KMS-11 (cell line): Measurements from ENCODE around the gene FAT1.

Experiments used
- H2AFZ ChIP-seq: fragments of 200-600 bp; sonication (generic); 2 replicates; pipeline ENCODE4 v1.6.1; 2016; ENCODE audit warnings: antibody characterized with exemption, mixed run types, low read depth
- H3K27ac ChIP-seq: fragments of 200-600 bp; sonication (generic); 2 replicates; pipeline ENCODE4 v1.6.1; 2016; ENCODE audit warnings: mild to moderate bottlenecking, mixed run types
- H3K27me3 ChIP-seq: fragments of 200-600 bp; sonication (generic); 2 replicates; pipeline ENCODE4 v1.6.1; 2017; ENCODE audit warnings: mild to moderate bottlenecking, low read depth, mixed run types, moderate library complexity; ENCODE audit not compliant: insufficient read depth
- H3K36me3 ChIP-seq: fragments of 200-600 bp; sonication (generic); 2 replicates; pipeline ENCODE4 v1.6.1; 2017; ENCODE audit warnings: mild to moderate bottlenecking, mixed run types; ENCODE audit not compliant: insufficient read depth
- H3K4me1 ChIP-seq: fragments of 200-600 bp; sonication (generic); 2 replicates; pipeline ENCODE4 v1.6.1; 2016; ENCODE audit warnings: mild to moderate bottlenecking, low read depth, mixed run types; ENCODE audit not compliant: poor library complexity, severe bottlenecking
- H3K4me2 ChIP-seq: fragments of 200-600 bp; sonication (generic); 2 replicates; pipeline ENCODE4 v1.7.0; 2016; ENCODE audit warnings: mild to moderate bottlenecking, mixed run types
- H3K4me3 ChIP-seq: fragments of 200-600 bp; sonication (generic); IDR thresholded peaks from 2 replicates; pipeline ENCODE4 v1.6.1; 2017; ENCODE audit warnings: low read depth, low read length, mixed read lengths; ENCODE audit not compliant: insufficient read depth
- H3K79me2 ChIP-seq: fragments of 200-600 bp; sonication (generic); 2 replicates; pipeline ENCODE4 v1.6.1; 2016; ENCODE audit warnings: low read depth, mixed run types; ENCODE audit not compliant: insufficient read depth
- H3K9ac ChIP-seq: fragments of 200-600 bp; sonication (generic); 2 replicates; pipeline ENCODE4 v1.6.1; 2016; ENCODE audit warnings: mild to moderate bottlenecking, mixed run types
- H4K20me1 ChIP-seq: fragments of 200-600 bp; sonication (generic); 2 replicates; pipeline ENCODE4 v1.6.1; 2016; ENCODE audit warnings: mild to moderate bottlenecking, mixed run types; ENCODE audit not compliant: insufficient read depth
- TF ChIP-seq, protein P1 (sequence below): fragments of 200-600 bp; sonication (generic); conservative IDR thresholded peaks from 2 replicates; pipeline ENCODE4 v1.6.1; 2017; ENCODE audit warnings: low read depth, mild to moderate bottlenecking, antibody characterized with exemption, low read length, moderate library complexity, mixed read lengths

The FAT1 gene

DNA sequence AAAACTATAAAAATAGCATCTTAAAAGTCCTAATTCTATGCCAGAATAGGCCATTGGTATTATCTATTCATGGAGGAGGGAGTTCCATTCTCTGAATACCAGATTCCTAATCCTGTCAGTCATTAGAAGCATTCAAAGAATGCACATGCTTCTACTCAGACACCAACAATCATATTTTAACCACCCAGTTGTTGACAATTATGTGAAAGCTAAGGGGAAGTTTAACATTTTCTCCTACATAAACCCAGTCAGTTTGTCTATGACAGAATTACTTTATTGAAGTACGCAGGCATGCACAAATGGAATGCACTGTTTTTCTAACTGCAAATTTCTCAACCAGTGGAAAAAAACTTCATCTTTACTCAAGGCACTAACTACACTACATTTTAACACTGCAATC lies 98.7 kb downstream of the FAT1 start:
- TF ChIP-seq, protein P1, sequence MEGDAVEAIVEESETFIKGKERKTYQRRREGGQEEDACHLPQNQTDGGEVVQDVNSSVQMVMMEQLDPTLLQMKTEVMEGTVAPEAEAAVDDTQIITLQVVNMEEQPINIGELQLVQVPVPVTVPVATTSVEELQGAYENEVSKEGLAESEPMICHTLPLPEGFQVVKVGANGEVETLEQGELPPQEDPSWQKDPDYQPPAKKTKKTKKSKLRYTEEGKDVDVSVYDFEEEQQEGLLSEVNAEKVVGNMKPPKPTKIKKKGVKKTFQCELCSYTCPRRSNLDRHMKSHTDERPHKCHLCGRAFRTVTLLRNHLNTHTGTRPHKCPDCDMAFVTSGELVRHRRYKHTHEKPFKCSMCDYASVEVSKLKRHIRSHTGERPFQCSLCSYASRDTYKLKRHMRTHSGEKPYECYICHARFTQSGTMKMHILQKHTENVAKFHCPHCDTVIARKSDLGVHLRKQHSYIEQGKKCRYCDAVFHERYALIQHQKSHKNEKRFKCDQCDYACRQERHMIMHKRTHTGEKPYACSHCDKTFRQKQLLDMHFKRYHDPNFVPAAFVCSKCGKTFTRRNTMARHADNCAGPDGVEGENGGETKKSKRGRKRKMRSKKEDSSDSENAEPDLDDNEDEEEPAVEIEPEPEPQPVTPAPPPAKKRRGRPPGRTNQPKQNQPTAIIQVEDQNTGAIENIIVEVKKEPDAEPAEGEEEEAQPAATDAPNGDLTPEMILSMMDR, result no peak
- Histone ChIP-seq H3K4me1 (no peaks in the 10 kb centered on the region), H3K9ac (no peak overlapping the region), H3K27me3 (no peaks in the 10 kb centered on the region), H3K4me3 (no peak overlapping the region), H3K27ac (no peak overlapping the region), H2AFZ (no peak overlapping the region), H3K79me2 (no peaks in the 10 kb centered on the region), H4K20me1 (no peaks in the 10 kb centered on the region), H3K4me2 (no peak overlapping the region), H3K36me3 (no peaks in the 10 kb centered on the region)

DNA sequence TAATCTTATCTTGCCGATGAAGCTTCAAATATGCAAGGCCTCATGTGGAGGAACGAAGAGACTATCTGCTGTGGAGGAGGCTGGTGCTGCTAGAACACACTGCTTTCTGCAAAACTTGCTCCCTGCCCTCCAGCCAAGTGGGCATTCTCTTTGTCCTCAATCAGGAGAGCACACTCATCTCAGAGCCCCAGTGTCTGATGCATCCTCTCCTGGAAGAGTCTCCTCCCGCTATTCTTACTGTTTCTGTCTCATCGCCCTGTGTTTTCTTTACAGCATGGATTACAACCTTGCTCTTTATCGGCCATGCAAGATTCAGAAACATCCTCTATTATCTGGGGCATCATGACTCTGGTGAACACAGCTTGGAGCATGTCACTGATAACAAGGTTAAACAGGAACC lies 100.1 kb downstream of the FAT1 start:
- Histone ChIP-seq H3K27ac (no peak overlapping the region), H4K20me1 (no peaks in the 10 kb centered on the region), H3K9ac (no peak overlapping the region), H3K4me2 (no peak overlapping the region), H3K79me2 (no peaks in the 10 kb centered on the region), H3K4me3 (no peak overlapping the region), H3K4me1 (no peaks in the 10 kb centered on the region), H3K36me3 (no peaks in the 10 kb centered on the region), H2AFZ (no peak overlapping the region), H3K27me3 (no peaks in the 10 kb centered on the region)
- TF ChIP-seq, protein P1, result no peak

DNA sequence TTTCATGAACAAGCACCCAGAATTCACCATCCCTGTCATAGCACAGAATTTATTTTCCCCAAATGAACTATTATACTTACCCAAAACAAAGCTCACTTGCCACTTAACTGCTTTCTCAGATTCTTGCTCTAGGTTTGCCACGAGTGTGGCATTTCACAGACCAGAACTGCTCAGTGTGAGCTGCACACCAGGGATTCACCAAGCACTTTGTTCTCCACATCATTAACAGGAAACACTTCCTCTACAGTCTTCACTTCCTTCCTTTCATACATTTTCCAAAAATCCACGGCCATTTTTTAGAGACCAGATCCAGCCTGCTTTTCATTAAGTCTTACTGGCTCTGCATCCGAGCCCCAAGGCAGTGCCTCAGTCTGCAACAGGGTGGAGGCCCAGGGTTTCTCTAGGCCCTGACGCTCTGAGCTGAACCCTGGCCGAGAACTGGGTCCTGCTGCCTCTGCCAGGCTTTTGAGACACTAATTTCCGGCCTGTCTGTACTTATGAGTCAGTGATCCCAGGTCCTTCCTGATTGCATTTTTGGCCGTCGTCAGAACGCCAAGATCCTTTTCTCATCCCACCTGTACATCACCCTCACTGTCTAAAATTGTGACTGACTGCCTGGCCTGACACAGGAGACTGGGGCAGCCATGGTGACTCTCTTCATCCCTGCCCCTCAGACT lies 100.7 kb downstream of the FAT1 start:
- no peak overlapping the region for H3K27ac ChIP-seq
- H3K79me2 ChIP-seq, result no peaks in the 10 kb centered on the region
- no peak overlapping the region for H3K4me3 ChIP-seq
- no peaks in the 10 kb centered on the region for H3K4me1 ChIP-seq
- H4K20me1 ChIP-seq, result no peaks in the 10 kb centered on the region
- no peak overlapping the region for H2AFZ ChIP-seq
- no peaks in the 10 kb centered on the region for H3K36me3 ChIP-seq
- no peak overlapping the region for H3K4me2 ChIP-seq
- TF ChIP-seq, protein P1, result no peak
- H3K9ac ChIP-seq, result no peak overlapping the region
- H3K27me3 ChIP-seq, result no peaks in the 10 kb centered on the region

DNA sequence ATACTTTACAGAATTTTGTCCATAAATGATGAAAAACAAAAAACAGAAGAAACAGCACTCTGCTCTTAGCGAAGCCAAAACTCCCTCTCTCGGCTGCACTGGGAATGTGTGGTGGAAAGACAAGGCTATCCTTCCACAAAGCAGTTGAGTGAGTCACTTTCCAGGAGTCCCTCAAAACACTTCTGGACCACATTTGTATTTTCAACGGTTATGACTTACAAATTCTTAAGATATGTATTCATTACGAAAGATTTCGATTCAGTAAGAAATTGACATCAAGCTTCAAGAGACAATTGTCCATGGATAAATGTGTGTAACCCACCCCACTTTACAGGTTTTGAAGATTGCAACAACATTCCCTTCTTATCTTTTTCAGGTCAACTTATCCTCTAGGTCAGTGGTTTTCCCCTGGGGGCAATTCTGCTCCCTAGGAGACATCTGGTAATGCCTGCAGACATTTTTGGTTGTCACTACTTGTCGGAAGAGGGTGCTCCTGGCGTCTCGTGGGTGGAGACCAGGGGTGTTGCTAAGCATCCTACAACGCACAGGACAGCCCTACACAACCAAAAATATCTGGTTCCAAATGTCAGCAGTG lies 101.6 kb downstream of the FAT1 start:
- Histone ChIP-seq H3K4me1 (no peaks in the 10 kb centered on the region), H2AFZ (no peak overlapping the region), H3K27ac (no peak overlapping the region), H3K27me3 (no peaks in the 10 kb centered on the region), H3K4me2 (no peak overlapping the region), H3K4me3 (no peak overlapping the region), H3K9ac (no peak overlapping the region), H3K79me2 (no peaks in the 10 kb centered on the region), H3K36me3 (no peaks in the 10 kb centered on the region), H4K20me1 (no peaks in the 10 kb centered on the region)
- TF ChIP-seq, protein P1, result no peak
